Measurements from ENCODE around the gene LRRC27.

LRRC27 gene

DNA sequence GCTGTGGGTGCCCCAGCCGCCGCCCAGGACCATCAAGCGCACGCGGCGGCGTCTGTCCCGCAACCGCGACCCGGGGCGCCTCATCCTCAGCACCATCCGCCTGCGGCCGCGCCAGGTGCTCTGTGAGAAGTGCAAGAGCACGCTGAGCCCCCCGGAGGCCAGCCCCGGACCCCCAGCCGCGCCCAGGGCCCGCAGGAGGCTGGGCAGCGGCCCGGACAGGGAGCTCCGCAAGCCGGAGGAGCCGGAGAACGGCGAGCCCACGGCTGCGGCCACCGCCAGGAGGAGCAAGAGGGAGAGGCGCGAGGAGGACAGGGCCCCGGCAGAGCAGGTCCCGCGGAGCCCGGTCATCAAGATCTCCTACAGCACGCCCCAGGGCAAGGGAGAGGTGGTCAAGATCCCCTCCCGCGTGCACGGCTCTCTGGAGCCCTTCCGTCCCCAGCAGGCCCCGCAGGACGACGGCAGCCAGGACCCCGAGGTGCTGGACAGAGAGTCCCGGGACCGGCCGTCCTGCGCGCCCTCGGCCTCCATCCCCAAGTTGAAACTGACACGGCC lies 73.0 kb downstream of the LRRC27 start:
- no peak for DNase-seq

DNA sequence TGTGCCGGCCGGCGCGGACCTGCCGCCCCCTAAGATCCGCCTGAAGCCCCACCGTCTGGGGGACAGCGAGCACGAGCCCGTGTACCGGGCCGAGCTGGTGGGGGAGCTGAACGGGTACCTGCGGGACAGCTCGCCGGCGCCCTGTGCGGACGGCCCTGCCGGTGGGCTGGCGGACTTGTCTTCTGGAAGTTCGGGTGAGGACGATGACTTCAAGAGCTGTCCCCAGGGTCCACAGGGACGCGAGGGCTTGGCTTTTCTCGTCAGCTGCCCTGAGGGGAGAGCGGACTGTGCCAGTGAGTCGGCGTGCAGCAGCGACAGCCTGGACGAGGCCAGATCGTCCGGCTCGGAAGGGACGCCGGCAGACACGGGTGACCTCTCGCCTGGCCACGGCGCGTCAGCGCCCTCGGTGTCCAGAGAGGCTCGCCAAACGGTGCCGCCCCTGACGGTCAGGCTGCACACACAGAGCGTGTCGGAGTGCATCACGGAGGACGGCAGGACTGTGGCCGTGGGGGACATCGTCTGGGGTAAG lies 73.5 kb downstream of the LRRC27 start:
- DNase-seq, result no peak

DNA sequence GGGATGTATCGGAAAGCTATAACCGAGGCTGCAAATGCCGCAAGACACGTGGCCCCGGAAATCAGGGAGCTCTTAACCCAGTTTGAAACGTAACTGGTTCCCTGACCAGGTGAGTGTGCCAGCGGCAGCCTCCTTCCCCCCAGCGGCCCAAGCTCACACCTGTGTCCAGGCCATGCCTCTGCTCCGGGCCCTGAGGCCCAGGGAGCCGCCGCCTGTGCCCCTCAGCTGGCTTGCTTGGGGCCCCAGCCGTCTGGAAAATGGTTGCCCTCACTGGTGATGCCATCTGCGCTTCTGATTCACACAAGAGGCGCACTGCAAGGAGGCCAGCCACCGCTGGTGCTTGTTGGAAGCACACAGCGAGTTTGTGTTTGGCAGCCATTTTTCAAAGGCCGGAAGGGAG lies 74.2 kb downstream of the LRRC27 start:
- DNase-seq, result no peak

DNA sequence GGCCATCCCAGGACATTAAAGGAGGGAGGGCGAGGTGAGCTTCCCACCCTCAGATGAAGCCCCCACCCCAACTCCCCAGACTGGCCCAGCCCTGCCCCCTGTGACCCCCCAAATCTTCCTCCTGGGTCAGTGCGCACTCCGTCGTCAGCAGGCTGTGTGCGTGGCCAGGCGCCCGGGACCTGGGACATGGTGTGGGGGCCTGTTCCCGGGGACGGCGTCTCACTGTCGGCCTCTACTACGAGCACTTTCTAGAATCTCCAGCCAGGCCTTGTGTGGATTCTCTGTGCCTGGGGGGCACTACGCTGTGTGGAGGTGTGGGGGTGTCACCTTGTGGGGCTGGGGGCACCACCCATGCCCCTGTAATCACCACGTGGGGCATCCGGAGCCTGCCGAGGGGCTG lies 74.8 kb downstream of the LRRC27 start:
- no peak for DNase-seq

DNA sequence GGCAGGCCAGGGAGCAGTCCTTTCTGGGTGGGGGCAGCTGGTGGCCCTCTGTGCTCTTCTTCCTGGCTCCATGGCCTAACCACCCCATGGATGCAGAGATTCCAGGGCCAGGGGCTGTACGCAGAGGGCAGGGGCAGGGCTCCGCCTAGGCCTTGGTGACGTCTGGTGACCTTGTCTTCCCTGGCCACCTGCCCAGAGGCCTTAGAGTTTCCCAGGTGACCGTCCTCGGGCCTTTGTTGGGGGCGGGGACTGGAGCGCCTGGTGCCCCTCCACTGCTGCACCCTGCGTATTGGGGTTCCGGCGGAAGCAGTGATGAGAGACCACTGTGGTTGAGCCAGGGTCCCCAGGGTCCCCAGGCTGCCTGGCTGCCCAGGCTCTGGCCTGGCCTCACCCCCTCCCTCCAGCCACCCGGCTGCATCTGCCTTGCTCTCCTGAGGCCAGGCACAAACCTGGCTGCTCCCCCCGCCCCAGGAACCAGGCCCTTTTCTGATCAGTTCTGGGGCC lies 75.3 kb downstream of the LRRC27 start:
- no peak for DNase-seq

DNA sequence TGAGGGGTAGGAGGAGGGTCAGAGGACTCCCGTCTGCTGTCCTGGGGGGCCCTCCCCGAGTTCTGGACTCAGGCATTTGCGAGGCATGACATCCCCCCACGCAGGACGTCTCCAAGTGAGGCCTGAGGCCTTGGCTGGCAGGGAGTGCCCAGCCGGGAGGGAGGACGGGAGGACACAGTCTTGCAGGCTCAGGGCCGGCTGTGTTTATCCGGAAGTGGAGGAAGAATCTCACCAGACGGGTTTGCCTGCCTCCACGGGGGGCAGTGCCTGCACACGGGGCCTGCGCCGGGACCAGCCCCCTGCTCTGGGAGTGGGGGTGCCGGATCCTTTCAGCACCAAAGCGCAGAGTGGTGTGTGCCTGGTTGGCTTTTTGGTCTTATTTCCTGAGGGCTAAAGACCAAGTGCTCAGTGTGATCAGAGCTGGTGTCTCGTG lies 75.9 kb downstream of the LRRC27 start:
- no peak for DNase-seq

DNA sequence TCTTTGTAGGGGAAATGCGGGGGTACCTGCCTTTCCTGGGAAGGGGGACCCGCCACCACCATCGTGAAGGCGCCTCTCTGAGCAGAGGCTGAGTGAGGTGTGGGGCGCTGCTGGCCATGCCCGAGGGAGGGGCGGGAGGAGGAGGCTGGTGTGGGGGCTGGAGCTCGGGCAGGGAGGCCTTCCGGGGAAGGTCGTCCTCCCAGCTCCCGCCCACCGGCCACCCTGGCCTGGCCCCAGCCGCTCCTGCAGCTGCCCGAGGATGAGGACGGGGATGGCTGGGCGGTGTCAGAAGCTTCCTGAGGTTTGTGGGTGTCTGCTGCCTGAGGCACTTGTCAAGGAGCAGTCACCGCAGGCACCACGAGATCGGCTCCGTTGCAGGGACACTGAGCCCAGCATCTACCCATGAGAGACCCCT lies 76.4 kb downstream of the LRRC27 start:
- DNase-seq, result no peak

DNA sequence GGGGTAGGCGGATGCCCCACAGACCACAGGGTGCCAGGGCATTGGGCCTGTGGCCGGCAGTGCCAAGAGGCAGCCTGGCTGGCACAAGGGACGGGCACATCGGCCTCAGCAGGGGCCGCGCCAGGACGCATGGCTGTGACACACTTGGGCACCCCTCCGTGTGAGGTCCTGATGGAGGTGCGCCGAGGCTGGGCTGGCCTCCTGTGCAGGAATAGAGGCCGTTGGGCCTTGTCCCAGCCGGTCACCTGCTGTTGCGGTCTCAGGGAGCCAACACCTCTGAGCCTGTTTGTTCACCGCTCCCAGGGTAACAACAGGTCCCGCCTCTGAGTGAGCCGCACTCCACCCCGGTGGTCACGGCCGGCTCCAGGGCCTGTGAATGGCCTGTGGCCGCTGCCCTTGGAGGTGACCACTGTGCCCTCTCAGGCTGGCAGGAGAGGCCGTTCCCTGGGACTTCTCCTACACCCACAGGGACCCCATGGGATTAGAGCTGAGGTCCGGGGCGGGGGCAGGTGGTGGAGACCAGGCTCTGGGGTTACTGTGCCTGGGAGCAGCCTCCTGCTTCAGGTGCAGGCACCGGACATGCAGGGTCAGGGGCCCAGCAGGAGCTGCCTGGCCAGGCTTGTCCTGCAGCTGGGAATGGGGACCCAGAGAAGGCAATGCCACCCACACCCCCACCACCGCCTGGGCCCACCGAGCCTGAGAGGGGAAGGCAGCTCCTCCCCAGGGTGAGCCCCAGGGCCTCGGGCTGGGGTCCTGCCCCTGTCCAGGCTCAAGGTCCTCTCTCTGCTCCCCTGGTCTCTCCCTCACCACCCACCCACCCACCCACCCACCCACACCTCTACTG lies 77.1 kb downstream of the LRRC27 start:
- no peak for DNase-seq

DNA sequence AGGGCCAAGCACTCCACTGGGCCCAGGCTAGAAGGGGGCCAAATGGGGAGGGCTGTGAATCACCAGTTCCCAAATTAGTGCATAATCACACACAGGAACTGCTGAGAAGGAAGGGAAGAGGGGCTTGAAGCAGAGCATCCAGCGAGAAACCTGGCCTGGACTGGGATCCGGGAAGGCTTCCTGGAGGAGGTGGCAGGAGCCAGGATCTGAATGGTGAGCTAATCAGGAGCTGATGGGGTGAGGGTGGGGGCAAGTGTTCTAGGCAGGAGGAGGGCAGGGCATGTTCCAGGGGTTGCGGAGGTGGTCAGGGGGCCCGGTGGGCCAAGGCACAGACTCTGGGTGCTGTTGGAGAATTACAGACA lies 77.7 kb downstream of the LRRC27 start:
- DNase-seq, result no peak

DNA sequence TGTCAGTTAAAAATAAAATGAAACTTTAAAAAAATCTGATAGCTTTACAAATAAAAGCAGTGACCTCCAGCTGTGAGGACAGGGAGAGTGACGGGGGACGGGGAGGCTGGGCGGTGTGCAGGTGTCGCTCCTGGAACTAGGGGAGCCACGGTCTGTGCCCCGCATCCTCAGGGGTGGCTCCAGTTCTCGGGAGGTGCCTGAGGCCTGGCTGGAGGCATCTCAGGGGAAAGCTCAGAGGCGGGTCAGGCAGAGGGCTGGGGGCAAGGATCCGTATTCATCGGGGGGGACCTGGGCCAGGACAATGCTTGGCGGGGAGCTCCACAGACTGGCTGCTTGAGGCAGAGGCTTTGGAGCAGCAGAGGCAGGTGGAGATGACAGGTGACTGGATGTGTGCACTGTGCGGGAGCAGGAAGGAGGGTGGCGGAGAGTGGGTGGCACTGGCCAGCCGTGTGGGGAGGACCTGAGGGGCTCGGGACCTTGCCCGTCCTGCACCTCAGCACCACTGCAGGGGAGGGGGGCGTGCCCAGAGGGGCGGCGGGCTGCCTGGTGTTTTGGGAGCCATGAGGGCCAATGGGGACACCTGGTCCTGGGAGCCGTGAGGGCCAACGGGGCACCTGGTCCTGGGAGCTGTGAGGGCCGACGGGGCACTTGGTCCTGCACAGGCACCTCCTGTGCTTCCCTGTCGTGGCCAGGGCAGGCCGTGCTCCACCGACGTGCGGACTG lies 78.2 kb downstream of the LRRC27 start:
- no peak for DNase-seq

DNA sequence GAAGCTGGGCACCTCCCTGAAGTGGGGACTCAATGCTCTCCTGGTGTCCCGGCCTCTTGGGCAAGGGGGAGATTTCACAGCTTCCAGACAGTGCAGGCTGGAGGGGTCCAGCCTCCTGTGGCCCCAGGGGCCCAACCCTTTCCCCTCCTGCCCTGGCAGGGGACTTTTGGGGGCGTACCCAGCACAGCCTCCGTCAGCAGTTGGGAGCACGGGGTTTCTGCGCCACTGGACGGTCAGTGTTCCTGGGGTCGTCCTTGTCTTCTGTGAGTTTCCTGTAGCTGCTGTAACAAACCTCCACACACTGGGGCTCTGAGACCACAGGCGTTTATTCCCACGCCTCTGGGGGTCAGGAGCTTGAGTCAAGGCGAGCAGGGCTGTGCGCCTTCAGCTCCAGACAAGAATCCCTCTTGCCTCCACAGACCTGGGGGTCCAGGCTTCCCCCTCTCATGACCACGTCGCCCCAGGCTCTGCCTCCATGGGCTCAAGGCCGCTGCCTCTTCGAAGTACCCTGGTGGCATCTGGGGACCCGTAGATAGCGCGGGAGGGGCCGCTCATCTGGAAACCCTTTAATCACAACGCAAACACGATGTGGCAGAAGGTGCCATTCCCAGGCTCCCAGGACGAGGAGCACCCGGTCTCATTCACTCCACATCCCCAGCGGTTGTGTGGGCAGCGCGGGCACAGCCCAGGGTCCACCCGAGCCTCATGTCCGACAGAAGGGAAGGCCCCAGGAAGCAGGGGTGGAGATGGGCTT lies 79.0 kb downstream of the LRRC27 start:
- DNase-seq, result no peak

DNA sequence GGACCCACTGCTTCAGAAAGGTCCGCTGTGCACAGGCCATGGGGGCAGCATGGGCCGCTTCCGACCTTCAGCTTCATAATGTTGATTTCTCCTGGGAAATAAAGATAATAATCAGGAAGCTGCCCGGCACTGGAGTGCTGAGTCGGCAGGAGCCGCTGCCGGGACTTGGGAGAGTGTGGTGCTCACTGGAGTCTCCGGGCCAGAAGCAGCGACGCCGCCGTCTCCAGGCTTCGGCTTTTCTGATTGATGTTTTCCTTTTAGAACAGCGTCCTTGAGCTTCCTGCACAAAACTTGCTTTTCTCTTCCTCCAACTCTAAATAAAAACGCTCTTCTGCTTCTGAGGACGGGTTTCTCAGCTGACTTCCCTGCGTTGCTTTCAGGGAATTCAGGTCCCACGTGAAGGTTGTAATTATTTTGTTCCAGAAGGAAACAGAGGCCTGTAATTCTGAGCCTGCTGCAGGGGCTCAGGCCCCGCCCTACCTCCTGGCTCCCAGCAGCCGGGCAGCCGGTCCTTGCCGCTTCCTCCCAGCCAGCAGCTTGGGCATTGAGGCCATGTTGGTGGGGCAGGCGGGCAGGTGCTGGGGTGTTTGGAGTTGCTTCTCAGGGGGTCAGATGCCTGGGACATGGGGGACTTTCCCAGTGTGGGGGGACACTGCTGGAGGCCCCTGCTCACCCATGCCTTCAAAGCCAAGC lies 79.7 kb downstream of the LRRC27 start:
- DNase-seq, result no peak

DNA sequence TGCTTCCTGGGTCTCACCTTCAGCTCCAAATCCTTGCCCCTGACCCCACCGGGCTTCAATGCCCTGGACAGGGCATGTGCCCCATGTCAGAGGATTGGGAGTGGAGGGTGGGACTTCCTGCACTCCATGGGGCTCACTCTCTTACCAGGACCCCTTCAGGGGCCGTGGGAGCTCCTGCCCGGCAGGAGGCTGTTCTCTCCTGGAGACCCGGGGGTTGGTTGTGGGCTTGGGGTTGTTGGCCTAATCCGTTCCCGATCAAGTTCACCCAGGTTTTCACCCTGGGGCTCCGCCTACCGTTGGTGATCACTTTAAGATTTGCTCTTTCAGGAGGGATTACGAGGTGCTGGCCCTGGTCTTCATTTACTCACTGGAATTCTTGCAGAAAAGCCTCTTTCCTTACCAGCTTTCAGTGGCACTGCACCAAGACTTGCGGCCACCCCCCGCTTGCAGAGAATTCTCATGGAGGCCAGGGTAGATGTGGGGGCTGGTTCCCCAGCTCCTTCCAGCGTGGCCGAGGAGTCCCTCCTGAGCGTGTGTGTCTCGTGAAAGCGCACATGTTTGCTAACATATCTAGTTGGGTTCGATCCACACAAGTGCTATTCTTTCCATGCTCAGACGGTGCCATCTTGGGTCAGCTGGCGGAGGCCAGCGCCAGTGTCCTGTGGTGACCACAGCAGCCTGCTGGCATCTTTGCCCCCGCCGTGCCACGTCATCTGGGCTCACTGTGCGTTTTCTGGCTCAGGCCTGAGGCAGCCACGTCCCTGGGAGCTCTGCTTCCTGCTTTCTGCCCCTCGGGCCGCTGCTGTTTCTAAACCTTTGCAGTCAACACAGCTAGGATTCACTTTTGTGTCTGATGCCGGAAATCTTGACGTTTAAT lies 80.6 kb downstream of the LRRC27 start:
- DNase-seq, result no peak

DNA sequence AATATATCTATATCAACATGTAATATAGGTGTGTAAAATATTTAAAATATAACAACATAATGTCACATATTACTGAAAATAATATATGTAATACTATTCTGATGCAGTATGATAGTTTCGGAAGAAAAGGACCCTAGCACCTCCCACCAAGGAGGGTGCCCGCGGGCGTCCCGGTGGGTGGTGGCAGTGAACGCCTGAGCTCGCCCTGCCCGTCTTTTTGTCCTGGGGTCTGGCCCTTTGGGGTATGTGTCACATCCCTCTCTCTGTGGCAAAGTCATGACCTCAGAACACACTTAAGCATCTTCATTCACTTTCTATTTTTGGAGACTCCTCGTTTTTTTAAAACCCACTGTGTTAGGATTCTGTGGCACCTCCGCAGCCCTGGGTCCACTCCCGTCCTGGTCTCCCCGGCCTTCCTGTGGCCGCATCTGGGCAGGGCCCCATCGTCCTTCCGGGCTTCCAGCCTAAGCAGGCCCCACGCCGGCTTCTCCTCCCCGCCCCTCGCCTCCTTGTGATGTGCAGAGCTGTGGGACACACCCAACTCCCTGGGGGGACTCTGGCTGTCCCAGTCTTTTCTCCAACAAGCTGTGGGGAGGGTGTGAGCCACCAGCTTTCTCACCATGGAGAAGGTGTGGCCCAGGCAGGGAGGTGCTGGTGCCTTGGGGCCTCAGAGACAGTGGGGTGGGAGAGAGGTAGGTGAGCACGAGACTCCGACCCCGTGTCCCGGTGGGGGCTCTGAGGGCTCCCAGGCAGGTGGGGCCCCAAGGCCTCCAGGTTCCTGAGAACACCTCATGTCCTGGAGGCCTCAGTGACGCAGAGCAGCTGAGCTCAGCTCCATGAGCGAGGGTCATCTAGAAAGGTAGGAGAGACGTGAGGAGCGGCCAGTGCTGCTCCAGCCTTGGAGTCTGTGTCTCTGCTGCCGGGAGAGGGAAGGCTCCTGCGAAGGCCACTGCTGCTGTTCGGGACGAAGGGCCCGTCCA lies 81.5 kb downstream of the LRRC27 start:
- DNase-seq, result no peak

DNA sequence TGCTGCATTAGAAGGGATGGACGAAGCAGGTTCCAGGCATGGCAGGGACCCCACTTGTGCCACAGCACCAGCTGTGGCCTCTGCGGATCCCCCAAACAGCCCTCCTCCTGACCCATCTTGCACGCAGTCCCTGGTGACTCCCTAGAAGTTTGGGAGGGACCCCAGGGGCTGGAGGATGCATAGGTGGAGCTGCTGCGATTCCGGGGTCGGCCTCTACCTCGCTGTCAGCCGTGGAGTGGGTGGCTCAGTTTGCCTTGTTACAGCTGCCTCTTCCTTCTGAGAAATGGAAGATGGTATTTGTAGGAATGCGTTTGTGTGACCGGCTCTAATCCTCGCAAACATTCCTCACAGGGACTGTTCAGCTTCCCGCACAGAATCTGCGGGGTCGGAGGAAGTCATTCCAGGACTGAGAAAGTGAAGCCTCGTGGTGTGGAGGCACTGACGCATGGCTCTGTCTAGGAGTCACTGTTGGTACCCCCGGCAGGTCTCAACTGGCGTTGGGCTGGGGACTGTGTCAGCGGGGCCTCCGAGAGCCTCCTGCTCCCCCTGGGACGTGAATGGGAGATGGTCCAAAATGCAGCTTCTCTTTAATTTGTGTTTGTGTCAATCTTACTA lies 82.5 kb downstream of the LRRC27 start:
- no peak for DNase-seq

DNA sequence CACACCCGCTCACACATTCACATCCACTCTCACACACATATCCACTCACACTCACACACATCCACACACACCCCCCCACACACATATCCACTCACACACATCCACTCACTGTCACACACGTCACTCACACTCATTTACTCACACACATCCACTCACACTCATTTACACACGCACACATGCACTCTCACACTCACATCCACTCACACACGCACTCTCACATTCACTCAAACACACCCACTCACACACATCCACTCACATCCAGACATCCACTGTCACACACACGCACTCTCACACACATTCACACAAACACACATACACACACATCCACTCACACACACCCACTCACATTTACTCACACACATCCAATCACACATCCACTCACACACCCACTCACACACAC lies 83.3 kb downstream of the LRRC27 start:
- no peak for DNase-seq

DNA sequence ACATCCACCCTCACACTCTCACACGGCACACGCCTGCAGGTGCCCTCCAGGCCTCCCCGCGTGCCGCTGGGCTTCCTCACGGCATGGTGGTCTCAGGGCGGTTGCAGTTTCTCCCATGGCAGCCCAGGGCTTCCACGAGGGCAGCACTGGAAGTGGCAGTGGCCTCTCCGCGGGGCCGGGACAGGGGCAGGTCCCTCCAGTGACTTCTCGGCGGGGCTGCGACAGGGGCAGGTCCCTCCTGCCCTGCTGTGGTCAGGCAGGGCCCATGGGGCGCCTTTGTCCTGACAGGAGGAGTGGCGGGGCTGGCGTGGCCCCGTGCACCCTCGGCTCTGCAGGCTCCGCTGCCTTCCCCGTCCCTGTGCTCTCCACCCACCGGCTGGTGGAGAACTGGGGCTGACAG lies 84.0 kb downstream of the LRRC27 start:
- DNase-seq, result no peak

DNA sequence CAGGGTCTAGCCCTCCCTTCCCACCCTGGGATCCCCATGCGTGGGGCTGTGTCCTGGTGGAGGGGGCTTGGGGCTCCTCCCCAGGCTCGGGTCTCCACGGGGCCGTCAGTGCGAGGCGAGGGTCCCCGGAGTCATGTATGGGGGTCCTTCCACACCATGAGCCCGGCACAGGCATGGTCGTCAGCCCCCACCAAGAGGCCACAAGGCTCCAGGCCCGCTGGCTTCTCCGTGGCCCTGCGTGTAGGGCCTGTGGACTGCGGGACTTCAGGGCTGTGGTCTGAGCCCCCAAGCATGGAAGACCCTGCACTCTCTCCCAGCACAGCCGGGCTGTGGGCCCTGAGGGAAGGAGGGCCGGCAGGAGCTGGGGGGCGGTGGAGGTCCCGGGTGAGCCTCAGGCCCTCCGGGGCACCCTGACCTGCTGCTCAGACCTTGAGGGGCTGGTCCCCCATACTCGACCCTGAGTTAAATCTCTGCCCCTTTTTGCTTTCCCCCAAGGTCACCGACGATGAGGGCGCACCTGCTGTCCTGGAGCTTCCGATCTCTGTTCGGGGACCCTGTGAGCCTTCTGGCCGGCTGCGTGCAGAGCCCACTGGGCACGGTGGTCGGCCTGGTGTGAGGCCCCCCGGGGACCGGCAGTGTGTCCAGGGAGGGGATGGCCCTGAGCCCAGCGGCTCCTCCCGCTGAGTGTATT lies 84.7 kb downstream of the LRRC27 start:
- DNase-seq, result no peak
